IMR-90 (cell line): Measurements from ENCODE around the gene CCM2. TPM values are rescaled to one million over a fixed set of nuclear protein-coding genes. Genes with fewer than 3 reads are reported as not detected.

Source experiments
- ATAC-seq: fragments of 200-7000 bp; cut with Tn5 transposase; 2 replicates; pipeline ENCODE4 v1.9.1; 2020; ENCODE audit warnings: low read depth, mild to moderate bottlenecking, moderate library complexity
- BruUV-seq: library from RNA; stranded (reverse); fragments of 400-500 nt; replicated peaks from 2 replicates; lab custom pipeline; 2021; lab: Mats Ljungman, UMichigan
- CTCF ChIA-PET: fragments of 300-600 bp; formaldehyde crosslinking; extraction: SDS; loops from one replicate; lab custom pipeline; 2021; ENCODE audit warnings: antibody characterized with exemption; lab: Yijun Ruan, JAX
- POLR2A ChIA-PET: fragments of 300-600 bp; sonication (Branson Sonifier 250); formaldehyde crosslinking; loops from one replicate; lab custom pipeline; 2022; ENCODE audit warnings: antibody characterized with exemption; ENCODE audit not compliant: unreplicated experiment; lab: Charles Lee
- DNase-seq: peaks from one replicate; pipeline ENCODE4 v3.0.0; 2013
- H2AFZ ChIP-seq: replicated peaks from 2 replicates; pipeline ENCODE3; 2013; ENCODE audit warnings: low read length, mild to moderate bottlenecking; ENCODE audit not compliant: poor library complexity
- H2AK5ac ChIP-seq: 2 replicates; pipeline ENCODE4 v1.6.1; 2013; ENCODE audit warnings: low read depth, low read length, inconsistent platforms
- H2AK9ac ChIP-seq: replicated peaks from 2 replicates; pipeline ENCODE3; 2013; ENCODE audit warnings: mild to moderate bottlenecking, low read depth, low read length, moderate library complexity; ENCODE audit not compliant: poor library complexity
- H2BK120ac ChIP-seq: 2 replicates; pipeline ENCODE4 v1.6.1; 2013; ENCODE audit warnings: low read depth, low read length, inconsistent platforms
- H2BK15ac ChIP-seq: 3 replicates; pipeline ENCODE4 v1.6.1; 2013; ENCODE audit warnings: low read depth, low read length, inconsistent platforms
- H2BK20ac ChIP-seq: 2 replicates; pipeline ENCODE4 v1.6.1; 2013; ENCODE audit warnings: low read depth, mild to moderate bottlenecking, inconsistent platforms, low read length, moderate library complexity
- H2BK5ac ChIP-seq: 2 replicates; pipeline ENCODE4 v1.6.1; 2013; ENCODE audit warnings: mild to moderate bottlenecking, low read depth, low read length, inconsistent platforms; ENCODE audit not compliant: poor library complexity, severe bottlenecking
- H3K14ac ChIP-seq: replicated peaks from 2 replicates; pipeline ENCODE4 v1.6.1; 2013; ENCODE audit warnings: low read depth, low read length, inconsistent platforms
- H3K18ac ChIP-seq: 2 replicates; pipeline ENCODE4 v1.6.1; 2013; ENCODE audit warnings: low read depth, low read length, control low read depth
- H3K23ac ChIP-seq: 2 replicates; pipeline ENCODE4 v1.6.1; 2013; ENCODE audit warnings: low read depth, low read length, inconsistent platforms
- H3K27ac ChIP-seq: 2 replicates; pipeline ENCODE4 v1.5.1; 2013; ENCODE audit warnings: mild to moderate bottlenecking, control low read depth, low read length; ENCODE audit not compliant: insufficient read depth
- H3K27me3 ChIP-seq: 2 replicates; pipeline ENCODE4 v1.6.1; 2013; ENCODE audit warnings: low read length; ENCODE audit not compliant: control insufficient read depth, insufficient read depth
- H3K36me3 ChIP-seq: 2 replicates; pipeline ENCODE4 v1.6.1; 2013; ENCODE audit warnings: low read length, mixed read lengths; ENCODE audit not compliant: control insufficient read depth, insufficient read depth
- H3K4ac ChIP-seq: 2 replicates; pipeline ENCODE4 v1.6.1; 2013; ENCODE audit warnings: low read depth, low read length, inconsistent platforms
- H3K4me1 ChIP-seq: 2 replicates; pipeline ENCODE4 v1.6.1; 2013; ENCODE audit warnings: low read length, mixed read lengths; ENCODE audit not compliant: control insufficient read depth, insufficient read depth
- H3K4me2 ChIP-seq: 2 replicates; pipeline ENCODE4 v1.6.1; 2013; ENCODE audit warnings: low read depth, mild to moderate bottlenecking, control low read depth, low read length, moderate library complexity
- H3K4me3 ChIP-seq: 2 replicates; pipeline ENCODE4 v1.5.1; 2013; ENCODE audit warnings: low read depth, mild to moderate bottlenecking, control low read depth, low read length, moderate library complexity; ENCODE audit not compliant: insufficient read depth
- H3K56ac ChIP-seq: 2 replicates; pipeline ENCODE4 v1.6.1; 2013; ENCODE audit warnings: low read length, inconsistent platforms; ENCODE audit not compliant: insufficient read depth; ENCODE audit errors: extremely low read depth
- H3K79me1 ChIP-seq, 2 experiments: 2 replicates each; pipeline ENCODE4 v1.6.1; 2013; ENCODE audit warnings: low read length in 2 of 2, inconsistent platforms in 1 of 2, low read depth in 1 of 2
- H3K9ac ChIP-seq: 2 replicates; pipeline ENCODE4 v1.6.1; 2013; ENCODE audit warnings: low read depth, low read length, control low read depth
- H3K9me1 ChIP-seq: 2 replicates; pipeline ENCODE4 v1.6.1; 2013; ENCODE audit warnings: low read length, inconsistent platforms; ENCODE audit not compliant: insufficient read depth
- H3K9me3 ChIP-seq: 2 replicates; pipeline ENCODE4 v1.6.1; 2013; ENCODE audit warnings: low read length; ENCODE audit not compliant: control insufficient read depth, insufficient read depth
- H4K20me1 ChIP-seq: 2 replicates; pipeline ENCODE4 v1.6.1; 2013; ENCODE audit warnings: low read length, inconsistent platforms; ENCODE audit not compliant: insufficient read depth
- H4K5ac ChIP-seq: 2 replicates; pipeline ENCODE4 v1.6.1; 2013; ENCODE audit warnings: mild to moderate bottlenecking, low read depth, low read length, control low read depth
- H4K8ac ChIP-seq, 2 experiments: 2 replicates each; pipeline ENCODE4 v1.6.1; 2013; ENCODE audit warnings: low read depth in 2 of 2, low read length in 2 of 2, control low read depth in 1 of 2, inconsistent platforms in 1 of 2
- H4K91ac ChIP-seq: 2 replicates; pipeline ENCODE4 v1.6.1; 2013; ENCODE audit warnings: low read depth, low read length, inconsistent platforms; ENCODE audit not compliant: insufficient read depth
- BHLHE40 ChIP-seq: fragments of 150-350 bp; IDR thresholded peaks from 2 replicates; pipeline ENCODE4 v1.6.1; 2016; ENCODE audit warnings: mild to moderate bottlenecking, low read depth, low read length
- CEBPB ChIP-seq: IDR thresholded peaks from 2 replicates; pipeline ENCODE4 v1.6.1; 2012; ENCODE audit warnings: low read depth, low read length, improper control_type of control experiment
- CHD1 ChIP-seq: IDR thresholded peaks from 2 replicates; pipeline ENCODE4 v1.6.1; 2012; ENCODE audit warnings: low read depth, low read length, improper control_type of control experiment
- CTCF ChIP-seq: conservative IDR thresholded peaks from 2 replicates; pipeline ENCODE4 v1.5.1; 2012; ENCODE audit warnings: mild to moderate bottlenecking, low read depth, low read length, improper control_type of control experiment
- ELK1 ChIP-seq: fragments of 150-350 bp; IDR thresholded peaks from 2 replicates; pipeline ENCODE4 v1.6.1; 2016; ENCODE audit warnings: low read depth, mild to moderate bottlenecking, low read length, moderate library complexity, borderline replicate concordance
- FOS ChIP-seq: fragments of 150-350 bp; IDR thresholded peaks from 2 replicates; pipeline ENCODE4 v1.6.1; 2016; ENCODE audit warnings: low read depth, low read length
- MAFK ChIP-seq: IDR thresholded peaks from 2 replicates; pipeline ENCODE4 v1.6.1; 2012; ENCODE audit warnings: low read depth, low read length, improper control_type of control experiment
- MAZ ChIP-seq: IDR thresholded peaks from 2 replicates; pipeline ENCODE4 v1.6.1; 2012; ENCODE audit warnings: low read depth, mild to moderate bottlenecking, low read length, improper control_type of control experiment, moderate library complexity, borderline replicate concordance
- MXI1 ChIP-seq: IDR thresholded peaks from 2 replicates; pipeline ENCODE4 v1.6.1; 2012; ENCODE audit warnings: low read depth, mild to moderate bottlenecking, low read length, moderate library complexity, borderline replicate concordance
- NFE2L2 ChIP-seq: fragments of 150-350 bp; IDR thresholded peaks from 2 replicates; pipeline ENCODE4 v1.6.1; 2016; ENCODE audit warnings: low read depth, mild to moderate bottlenecking, low read length
- POLR2A ChIP-seq: IDR thresholded peaks from 2 replicates; pipeline ENCODE4 v1.6.1; 2012; ENCODE audit warnings: mild to moderate bottlenecking, low read depth, low read length
- RAD21 ChIP-seq: IDR thresholded peaks from 2 replicates; pipeline ENCODE4 v1.6.1; 2012; ENCODE audit warnings: low read length, improper control_type of control experiment
- RCOR1 ChIP-seq: IDR thresholded peaks from 2 replicates; pipeline ENCODE4 v1.6.1; 2012; ENCODE audit warnings: mild to moderate bottlenecking, low read length, improper control_type of control experiment; ENCODE audit not compliant: insufficient replicate concordance
- RFX5 ChIP-seq: IDR thresholded peaks from 2 replicates; pipeline ENCODE4 v1.8.0; 2012; ENCODE audit warnings: low read depth, mild to moderate bottlenecking, low read length, moderate library complexity
- SMC3 ChIP-seq: fragments of 150-350 bp; IDR thresholded peaks from 2 replicates; pipeline ENCODE4 v1.6.1; 2016; ENCODE audit warnings: low read depth, mild to moderate bottlenecking, antibody characterized with exemption, low read length, moderate library complexity
- USF2 ChIP-seq: fragments of 150-350 bp; IDR thresholded peaks from 2 replicates; pipeline ENCODE4 v1.6.1; 2017; ENCODE audit warnings: mild to moderate bottlenecking, antibody characterized with exemption, low read length, low read depth
- WGBS, 2 experiments: methylation state at CpG; one replicate each; pipeline versions ENCODE4 v1.1.5 to v1.1.7; 2013; ENCODE audit warnings: missing lambda C conversion rate in 2 of 2; ENCODE audit not compliant: insufficient read length in 1 of 2; ENCODE audit errors: extremely low coverage in 2 of 2; 5-methylcytosine and 5-hydroxymethylcytosine counted together
- dilution Hi-C: fragments of 300-500 bp; cut with HindIII; formaldehyde crosslinking; loops from one replicate; pipeline ENCODE4 v1.14.3; 2018; ENCODE audit warnings: low sequenced_read_pairs; ENCODE audit not compliant: unreplicated experiment
- in situ Hi-C: fragments of 300-500 bp; cut with MboI; formaldehyde crosslinking; loops from 3 replicates; pipeline ENCODE4 v1.14.3; 2019; ENCODE audit warnings: low sequenced_read_pairs, inconsistent platforms, mixed read lengths
- intact Hi-C: fragments of 100-400 bp; cut with micrococcal nuclease; formaldehyde crosslinking; loops from 2 replicates; pipeline ENCODE4 v1.10.0; 2022
- polyA plus RNA-seq, 3 experiments: library from polyadenylated mRNA; depleted of rRNA; stranded (reverse); fragments of >200 nt; gene quantifications; 2 replicates each; pipeline ENCODE4 v1.2.3, GENCODE V29; 2012; ENCODE audit warnings: low replicate concordance in 1 of 3
- total RNA-seq: library from RNA; depleted of rRNA; stranded (reverse); fragments of >200 nt; gene quantifications from 2 replicates; pipeline ENCODE4 v1.2.3, GENCODE V29; 2012

CCM2 gene
- total and polyA plus RNA-seq, 2 of the 4 experiments (the other 2 are of a cell fraction): 65.2 to 78.5 TPM

- Histone ChIP-seq H4K20me1 (peaks cover 12% of the 10 kb centered on the region), H3K36me3 (peaks cover 71% of the 10 kb centered on the region), H2AK5ac (no peak overlapping the region), H4K91ac (no peak overlapping the region), H2BK5ac (no peak overlapping the region), H3K9ac (no peak overlapping the region), H3K23ac (no peak overlapping the region), H2AK9ac (no peak overlapping the region), H3K9me3 (no peaks in the 10 kb centered on the region), H3K14ac (no peak overlapping the region), H3K4ac (no peak overlapping the region), H4K8ac (no peak overlapping the region), H3K56ac (no peak overlapping the region), H3K79me1 (peaks cover 17 to 23% of the 10 kb centered on the region in 2 experiments), H3K4me2 (no peak overlapping the region), H3K9me1 (no peaks in the 10 kb centered on the region; the same call in 1 of the 2 replicates), H2BK15ac (no peak overlapping the region), H3K27ac (no peak overlapping the region), H3K18ac (no peak overlapping the region), H3K4me3 (no peak overlapping the region), H2BK20ac (no peak overlapping the region), H2BK120ac (no peak overlapping the region), H3K4me1 (no peaks in the 10 kb centered on the region), H4K5ac (no peak overlapping the region), H2AFZ (no peak overlapping the region), H3K27me3 (no peaks in the 10 kb centered on the region)
- ATAC-seq: no peak
- ChIA-PET POLR2A (no interaction called here), CTCF (interaction anchor here (0.9 kb wide), 1 partner anchor 16 kb away, joined by 3 read pairs; no protein-coding TSS in a partner anchor)
- no peak for DNase-seq
- no TSS peak for BruUV-seq
- WGBS, 2 experiments: 96% methylated on average over 4 of the region's 13 CpGs; no CpG with 5 or more reads in 1 of the 2 experiments
- in situ Hi-C loops (no loop called here), dilution Hi-C loops (no loop called here), intact Hi-C loops (no loop called here)
- TF ChIP-seq RAD21 (no peak), CHD1 (no peak), CEBPB (no peak), FOS (no peak), MAFK (no peak), BHLHE40 (no peak), RFX5 (no peak), MAZ (no peak), CTCF (no peak), USF2 (no peak), RCOR1 (no peak), MXI1 (no peak), ELK1 (no peak), POLR2A (no peak), SMC3 (no peak), NFE2L2 (no peak)
Measured at GRCh38 chr7:45100761-45101480, 100.9 kb downstream of the CCM2 start.
